Measurements from ENCODE around the gene HS6ST2.

HS6ST2 gene

DNA sequence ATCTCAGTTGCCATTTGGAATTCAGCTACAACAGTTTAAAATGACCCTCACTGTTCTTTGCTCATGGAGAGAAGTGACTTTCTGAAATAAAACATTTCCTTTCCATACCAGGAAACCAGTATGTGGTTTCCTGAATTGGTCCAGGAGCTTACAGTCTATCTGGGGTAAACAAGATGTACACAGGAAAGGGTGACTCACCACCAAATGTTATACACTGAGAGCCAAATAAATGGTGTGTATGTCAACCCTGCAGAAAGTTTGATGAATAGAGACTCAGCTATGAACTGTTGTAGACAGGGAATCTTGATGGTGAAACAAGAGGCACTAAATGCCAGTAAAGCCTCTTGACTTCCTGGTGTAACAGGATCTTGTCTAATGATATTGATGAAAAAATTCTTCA, 100.4 kb downstream of the HS6ST2 start:
- TF ChIP-seq TAF1 (IDR thresholded peaks at IDR 0.05; ENCODE audit: borderline replicate concordance, insufficient read depth, low read length) (no peak), SIN3A (IDR thresholded peaks at IDR 0.05; ENCODE audit: borderline replicate concordance, insufficient read depth, low read length) (no peak), FOXP2 (optimal IDR thresholded peaks at IDR 0.05; ENCODE audit: borderline replicate concordance, extremely low read depth, extremely low read length, insufficient read depth) (no peak), POLR2AphosphoS5 (IDR thresholded peaks at IDR 0.05; ENCODE audit: low read depth, low read length) (no peak)
- TF ChIP-seq, protein P1, sequence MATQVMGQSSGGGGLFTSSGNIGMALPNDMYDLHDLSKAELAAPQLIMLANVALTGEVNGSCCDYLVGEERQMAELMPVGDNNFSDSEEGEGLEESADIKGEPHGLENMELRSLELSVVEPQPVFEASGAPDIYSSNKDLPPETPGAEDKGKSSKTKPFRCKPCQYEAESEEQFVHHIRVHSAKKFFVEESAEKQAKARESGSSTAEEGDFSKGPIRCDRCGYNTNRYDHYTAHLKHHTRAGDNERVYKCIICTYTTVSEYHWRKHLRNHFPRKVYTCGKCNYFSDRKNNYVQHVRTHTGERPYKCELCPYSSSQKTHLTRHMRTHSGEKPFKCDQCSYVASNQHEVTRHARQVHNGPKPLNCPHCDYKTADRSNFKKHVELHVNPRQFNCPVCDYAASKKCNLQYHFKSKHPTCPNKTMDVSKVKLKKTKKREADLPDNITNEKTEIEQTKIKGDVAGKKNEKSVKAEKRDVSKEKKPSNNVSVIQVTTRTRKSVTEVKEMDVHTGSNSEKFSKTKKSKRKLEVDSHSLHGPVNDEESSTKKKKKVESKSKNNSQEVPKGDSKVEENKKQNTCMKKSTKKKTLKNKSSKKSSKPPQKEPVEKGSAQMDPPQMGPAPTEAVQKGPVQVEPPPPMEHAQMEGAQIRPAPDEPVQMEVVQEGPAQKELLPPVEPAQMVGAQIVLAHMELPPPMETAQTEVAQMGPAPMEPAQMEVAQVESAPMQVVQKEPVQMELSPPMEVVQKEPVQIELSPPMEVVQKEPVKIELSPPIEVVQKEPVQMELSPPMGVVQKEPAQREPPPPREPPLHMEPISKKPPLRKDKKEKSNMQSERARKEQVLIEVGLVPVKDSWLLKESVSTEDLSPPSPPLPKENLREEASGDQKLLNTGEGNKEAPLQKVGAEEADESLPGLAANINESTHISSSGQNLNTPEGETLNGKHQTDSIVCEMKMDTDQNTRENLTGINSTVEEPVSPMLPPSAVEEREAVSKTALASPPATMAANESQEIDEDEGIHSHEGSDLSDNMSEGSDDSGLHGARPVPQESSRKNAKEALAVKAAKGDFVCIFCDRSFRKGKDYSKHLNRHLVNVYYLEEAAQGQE (IDR thresholded peaks at IDR 0.05; ENCODE audit: insufficient read depth in 1 of 2, low read depth in 2 of 2, low read length in 2 of 2), result no peak

DNA sequence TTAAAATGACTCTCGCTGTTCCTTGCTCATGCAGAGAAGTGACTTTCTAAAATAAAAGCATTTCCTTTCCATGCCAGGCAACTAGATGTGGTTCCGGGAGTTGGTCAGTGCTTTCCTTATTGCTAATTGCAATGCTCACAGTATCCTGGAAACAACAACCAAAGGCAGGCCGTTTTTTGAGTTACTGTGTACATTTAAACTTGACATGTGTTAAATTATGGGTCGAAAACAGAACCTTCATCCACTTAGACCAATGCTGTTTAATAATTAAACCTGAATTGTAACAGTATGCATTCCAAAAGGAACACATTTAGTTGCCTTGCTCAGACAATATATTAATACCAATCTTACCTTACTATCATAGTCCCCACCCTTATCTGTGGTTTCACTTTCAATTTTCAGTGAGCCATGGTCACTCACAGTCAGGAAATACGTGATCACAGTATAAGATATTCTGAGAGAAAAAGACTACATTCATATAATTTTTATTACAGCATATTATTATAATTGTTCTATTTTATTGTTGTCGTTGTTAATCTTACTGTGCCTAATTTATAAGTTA, 102.6 kb downstream of the HS6ST2 start:
- TF ChIP-seq SIN3A (IDR thresholded peaks at IDR 0.05; ENCODE audit: borderline replicate concordance, insufficient read depth, low read length), result no peak
- TF ChIP-seq, protein P1 (IDR thresholded peaks at IDR 0.05; ENCODE audit: insufficient read depth in 1 of 2, low read depth in 2 of 2, low read length in 2 of 2), result no peak
- TF ChIP-seq POLR2AphosphoS5 (IDR thresholded peaks at IDR 0.05; ENCODE audit: low read depth, low read length), result no peak
- TF ChIP-seq TAF1 (IDR thresholded peaks at IDR 0.05; ENCODE audit: borderline replicate concordance, insufficient read depth, low read length), result no peak
- no peak for TF ChIP-seq FOXP2 (optimal IDR thresholded peaks at IDR 0.05; ENCODE audit: borderline replicate concordance, extremely low read depth, extremely low read length, insufficient read depth)

DNA sequence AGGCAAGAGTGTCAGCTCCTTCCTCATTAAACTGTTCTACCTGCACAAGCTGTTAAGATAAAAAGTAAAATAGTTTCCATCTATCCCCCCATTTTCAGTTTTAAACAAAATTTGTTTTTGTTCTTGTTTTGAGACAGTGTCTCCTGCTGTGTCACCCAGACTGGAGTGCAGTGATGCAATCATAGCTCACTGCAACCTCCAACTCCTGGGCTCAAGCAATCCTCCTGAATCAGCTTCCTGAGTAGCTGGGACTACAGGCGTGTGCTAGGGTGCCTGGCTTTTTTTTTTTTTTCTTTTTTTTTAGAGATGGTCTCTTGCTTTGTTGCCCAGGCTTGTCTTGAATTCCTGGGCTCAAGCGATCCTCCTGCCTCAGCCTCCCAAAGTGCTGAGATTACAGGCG, 105.4 kb downstream of the HS6ST2 start:
- TF ChIP-seq POLR2AphosphoS5 (IDR thresholded peaks at IDR 0.05; ENCODE audit: low read depth, low read length) (no peak), SIN3A (IDR thresholded peaks at IDR 0.05; ENCODE audit: borderline replicate concordance, insufficient read depth, low read length) (no peak), FOXP2 (optimal IDR thresholded peaks at IDR 0.05; ENCODE audit: borderline replicate concordance, extremely low read depth, extremely low read length, insufficient read depth) (no peak), TAF1 (IDR thresholded peaks at IDR 0.05; ENCODE audit: borderline replicate concordance, insufficient read depth, low read length) (no peak)
- TF ChIP-seq, protein P1 (IDR thresholded peaks at IDR 0.05; ENCODE audit: insufficient read depth in 1 of 2, low read depth in 2 of 2, low read length in 2 of 2), result no peak

DNA sequence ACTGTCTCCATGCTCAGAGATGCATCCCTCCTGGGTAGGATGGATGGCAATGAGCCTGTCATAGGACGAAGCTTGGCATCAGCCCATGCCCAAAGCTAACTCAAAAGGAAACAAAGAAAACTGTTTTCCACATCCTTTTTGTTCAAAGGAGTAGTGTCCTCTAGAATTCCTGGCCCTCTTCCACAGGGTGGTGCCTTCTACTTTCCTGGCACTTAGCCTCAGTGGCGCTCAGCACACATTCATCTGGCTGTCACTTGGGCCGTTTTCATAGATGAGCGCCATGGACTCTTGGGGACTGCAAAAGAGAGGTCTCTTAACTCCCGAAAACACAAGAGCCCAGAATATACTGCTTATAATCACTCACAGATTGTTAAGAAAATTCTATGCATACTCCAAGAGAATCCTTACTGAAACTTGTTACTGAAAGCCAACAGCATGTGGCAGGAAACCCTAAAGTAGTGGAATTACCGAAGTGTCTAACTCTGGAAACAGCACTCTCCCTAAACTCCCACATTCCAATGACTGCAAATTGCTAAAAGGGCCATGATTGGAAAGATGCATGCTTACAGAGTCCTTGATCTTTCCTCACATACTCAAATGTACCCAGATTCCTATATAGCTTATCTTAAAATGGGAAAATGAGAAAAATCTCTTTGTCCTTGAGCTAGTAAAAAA, 110.0 kb downstream of the HS6ST2 start:
- TF ChIP-seq SIN3A (IDR thresholded peaks at IDR 0.05; ENCODE audit: borderline replicate concordance, insufficient read depth, low read length), result no peak
- no peak for TF ChIP-seq POLR2AphosphoS5 (IDR thresholded peaks at IDR 0.05; ENCODE audit: low read depth, low read length)
- TF ChIP-seq, protein P1 (IDR thresholded peaks at IDR 0.05; ENCODE audit: insufficient read depth in 1 of 2, low read depth in 2 of 2, low read length in 2 of 2), result no peak
- TF ChIP-seq FOXP2 (optimal IDR thresholded peaks at IDR 0.05; ENCODE audit: borderline replicate concordance, extremely low read depth, extremely low read length, insufficient read depth), result no peak
- no peak for TF ChIP-seq TAF1 (IDR thresholded peaks at IDR 0.05; ENCODE audit: borderline replicate concordance, insufficient read depth, low read length)

All from PFSK-1 (cell line).